Body of pancreas (tissue), 4 donors: Measurements from ENCODE around the gene WDR86.

Source experiments
- POLR2A ChIP-seq, 3 donors: fragments of 450-650 bp; IDR thresholded peaks; one replicate each; pipeline ENCODE4 v1.6.1; 2016; ENCODE audit warnings: antibody characterized with exemption in 3 of 3, mild to moderate bottlenecking in 2 of 3
- TF ChIP-seq, protein P1 (sequence below), 7 experiments: fragments of 450-650 bp in 4 of 7; fragments of 200-600 bp in 3 of 7; sonication (generic) in 3 of 7; IDR thresholded peaks; one replicate each; pipeline ENCODE4 v1.5.1; 2016 to 2019; ENCODE audit warnings: antibody characterized with exemption in 7 of 7

DNA sequence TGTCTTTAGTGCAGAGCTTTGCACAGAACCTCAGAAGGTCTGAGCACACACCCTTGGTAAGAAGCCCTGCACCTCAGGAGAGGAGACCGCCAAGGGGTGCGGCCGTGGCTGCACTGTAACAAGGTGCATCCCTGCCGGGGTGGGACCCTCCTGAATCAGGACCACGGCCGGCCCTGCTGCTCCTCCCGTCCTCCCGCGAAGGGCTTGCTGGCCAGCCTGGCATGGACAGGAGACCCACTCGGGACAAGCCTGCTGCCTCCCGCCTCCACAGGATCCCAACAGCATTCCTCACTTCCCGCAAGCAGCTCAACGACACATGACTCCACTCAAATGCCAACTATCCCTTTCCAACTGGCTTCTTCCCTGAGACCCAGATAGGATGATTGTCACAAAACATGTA lies 12.8 kb downstream of the WDR86 start:
- TF ChIP-seq, protein P1, sequence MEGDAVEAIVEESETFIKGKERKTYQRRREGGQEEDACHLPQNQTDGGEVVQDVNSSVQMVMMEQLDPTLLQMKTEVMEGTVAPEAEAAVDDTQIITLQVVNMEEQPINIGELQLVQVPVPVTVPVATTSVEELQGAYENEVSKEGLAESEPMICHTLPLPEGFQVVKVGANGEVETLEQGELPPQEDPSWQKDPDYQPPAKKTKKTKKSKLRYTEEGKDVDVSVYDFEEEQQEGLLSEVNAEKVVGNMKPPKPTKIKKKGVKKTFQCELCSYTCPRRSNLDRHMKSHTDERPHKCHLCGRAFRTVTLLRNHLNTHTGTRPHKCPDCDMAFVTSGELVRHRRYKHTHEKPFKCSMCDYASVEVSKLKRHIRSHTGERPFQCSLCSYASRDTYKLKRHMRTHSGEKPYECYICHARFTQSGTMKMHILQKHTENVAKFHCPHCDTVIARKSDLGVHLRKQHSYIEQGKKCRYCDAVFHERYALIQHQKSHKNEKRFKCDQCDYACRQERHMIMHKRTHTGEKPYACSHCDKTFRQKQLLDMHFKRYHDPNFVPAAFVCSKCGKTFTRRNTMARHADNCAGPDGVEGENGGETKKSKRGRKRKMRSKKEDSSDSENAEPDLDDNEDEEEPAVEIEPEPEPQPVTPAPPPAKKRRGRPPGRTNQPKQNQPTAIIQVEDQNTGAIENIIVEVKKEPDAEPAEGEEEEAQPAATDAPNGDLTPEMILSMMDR (IDR thresholded peaks at IDR 0.05) = no peak
- TF ChIP-seq POLR2A (IDR thresholded peaks at IDR 0.05) = no peak
